GM19023 (cell line): ENCODE results near the gene ACAP3.
"Not testable (repeated sequence)": the region's sequence is repeated elsewhere in the genome, so short reads cannot be mapped to it uniquely, and the experiment has no call there.

Source experiments
- ATAC-seq: cut with Tn5 transposase; IDR thresholded peaks from one replicate; pipeline ENCODE4 v1.9.1; 2021; ENCODE audit warnings: mild to moderate bottlenecking, moderate library complexity; ENCODE audit not compliant: unreplicated experiment

ACAP3 gene

GRCh38 chr1:1330366-1331067 lies 22.8 kb upstream of the ACAP3 start:
- ATAC-seq = no peak

GRCh38 chr1:1329304-1330210 lies 21.8 kb upstream of the ACAP3 start:
- ATAC-seq = no peak

DNA sequence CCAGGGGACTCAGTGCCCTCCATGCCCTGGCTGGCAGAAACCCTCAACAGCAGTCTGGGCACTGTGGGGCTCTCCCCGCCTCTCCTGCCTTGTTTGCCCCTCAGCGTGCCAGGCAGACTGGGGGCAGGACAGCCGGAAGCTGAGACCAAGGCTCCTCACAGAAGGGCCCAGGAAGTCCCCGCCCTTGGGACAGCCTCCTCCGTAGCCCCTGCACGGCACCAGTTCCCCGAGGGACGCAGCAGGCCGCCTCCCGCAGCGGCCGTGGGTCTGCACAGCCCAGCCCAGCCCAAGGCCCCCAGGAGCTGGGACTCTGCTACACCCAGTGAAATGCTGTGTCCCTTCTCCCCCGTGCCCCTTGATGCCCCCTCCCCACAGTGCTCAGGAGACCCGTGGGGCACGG lies 20.5 kb upstream of the ACAP3 start:
- no peak for ATAC-seq

DNA sequence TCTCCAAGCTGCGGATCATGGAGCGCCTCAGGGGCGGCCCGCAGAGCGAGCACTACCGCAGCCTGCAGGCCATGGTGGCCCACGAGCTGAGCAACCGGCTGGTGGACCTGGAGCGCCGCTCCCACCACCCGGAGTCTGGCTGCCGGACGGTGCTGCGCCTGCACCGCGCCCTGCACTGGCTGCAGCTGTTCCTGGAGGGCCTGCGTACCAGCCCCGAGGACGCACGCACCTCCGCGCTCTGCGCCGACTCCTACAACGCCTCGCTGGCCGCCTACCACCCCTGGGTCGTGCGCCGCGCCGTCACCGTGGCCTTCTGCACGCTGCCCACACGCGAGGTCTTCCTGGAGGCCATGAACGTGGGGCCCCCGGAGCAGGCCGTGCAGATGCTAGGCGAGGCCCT lies 19.6 kb upstream of the ACAP3 start:
- no peak for ATAC-seq

DNA sequence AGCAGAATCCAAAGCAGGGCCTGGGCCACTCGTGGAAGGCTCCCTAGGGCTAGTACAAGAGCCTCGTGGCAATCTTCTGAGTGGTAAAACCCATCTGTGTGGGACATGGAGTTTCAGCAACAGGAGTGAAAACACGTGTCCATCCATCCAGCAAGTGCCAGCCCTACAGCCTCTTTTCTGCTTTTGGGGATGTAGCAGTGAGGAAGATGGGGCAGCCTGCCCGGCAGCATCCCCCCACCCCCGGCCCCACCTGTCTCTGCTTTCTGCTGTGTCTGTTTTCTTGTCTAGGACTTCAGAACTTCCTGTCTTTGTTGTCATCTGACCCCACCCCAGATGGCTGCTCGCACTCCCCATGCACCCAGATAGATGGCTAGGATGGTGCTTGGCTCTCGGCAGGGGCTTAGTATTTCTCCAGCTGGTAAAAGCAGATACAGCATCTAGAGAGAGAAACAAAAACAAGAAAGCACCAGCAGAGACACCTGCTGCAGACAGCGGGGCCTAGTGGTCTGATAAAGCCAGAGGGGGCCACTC lies 18.4 kb upstream of the ACAP3 start:
- ATAC-seq = no peak

DNA sequence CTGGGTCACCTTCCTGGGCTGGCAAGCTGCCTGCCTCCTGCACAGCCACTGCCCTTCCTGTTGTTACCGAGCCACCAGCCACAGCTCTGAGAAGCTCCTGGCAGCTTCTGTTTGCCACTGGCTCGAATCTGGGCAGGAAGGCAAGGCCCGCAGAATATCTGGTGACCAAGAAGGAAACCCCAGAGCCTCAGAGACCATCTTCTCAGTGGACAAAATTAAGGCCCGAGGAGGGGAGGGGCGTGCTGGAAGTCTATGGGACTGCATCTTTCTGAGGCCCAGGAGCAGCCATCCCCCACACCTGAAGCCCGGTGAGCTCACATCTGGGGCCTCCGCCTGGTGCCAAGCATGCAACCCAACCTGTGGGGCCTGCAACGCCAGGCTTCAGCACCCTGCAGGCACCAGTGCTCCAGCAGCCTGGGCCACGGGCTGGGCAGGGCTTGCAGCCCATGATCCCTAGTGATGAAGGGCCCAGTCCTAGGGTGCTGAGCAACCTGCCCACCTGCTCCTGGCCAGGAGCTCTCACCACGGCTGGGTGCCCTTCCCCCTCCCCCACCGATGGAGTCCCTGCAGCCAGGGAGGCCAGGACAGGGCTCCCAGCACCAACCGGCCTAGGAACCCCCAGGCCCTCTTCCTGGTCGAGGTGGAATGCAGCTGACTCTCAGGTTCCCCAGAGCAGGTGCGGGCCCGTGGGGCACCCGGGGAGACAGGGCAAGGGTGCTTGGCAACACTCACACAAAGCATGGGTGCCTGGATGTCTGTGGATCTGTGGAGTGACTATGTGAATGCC lies 17.8 kb upstream of the ACAP3 start:
- no peak for ATAC-seq

DNA sequence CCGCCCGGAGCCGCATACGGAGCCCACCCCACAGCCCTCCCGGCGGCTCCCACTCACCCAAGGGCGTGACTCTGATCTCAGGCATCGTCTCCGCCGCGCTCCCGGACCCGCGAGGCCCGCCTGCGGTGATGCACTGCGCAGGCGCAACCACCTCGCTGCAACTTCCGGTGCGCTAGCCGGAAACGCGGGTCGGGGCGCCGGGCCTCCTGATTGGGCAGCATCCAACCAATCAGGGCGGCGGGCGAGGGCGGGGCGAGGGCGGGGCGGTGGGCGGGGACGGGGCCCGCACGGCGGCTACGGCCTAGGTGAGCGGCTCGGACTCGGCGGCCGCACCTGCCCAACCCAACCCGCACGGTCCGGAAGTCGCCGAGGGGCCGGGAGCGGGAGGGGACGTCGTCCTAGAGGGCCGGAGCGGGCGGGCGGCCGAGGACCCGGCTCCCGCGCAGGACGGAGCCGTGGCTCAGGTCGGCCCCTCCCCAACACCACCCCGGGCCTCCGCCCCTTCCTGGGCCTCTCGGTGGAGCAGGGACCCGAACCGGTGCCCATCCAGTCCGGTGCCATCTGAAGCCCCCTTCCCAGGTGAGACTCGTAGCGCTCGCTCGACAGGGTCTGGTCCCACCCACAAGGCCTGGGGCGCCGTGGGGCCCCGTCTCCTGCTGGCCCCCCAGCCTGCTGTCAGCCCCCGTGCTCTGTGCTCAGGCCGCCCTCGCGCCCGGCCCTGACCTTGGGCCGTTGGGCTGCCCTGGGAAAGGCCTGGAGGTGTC lies 17.0 kb upstream of the ACAP3 start, which contains the start of the genes CPTP and INTS11:
Gene CPTP (plus strand): TSS at position 279 of the 764 bp plus-strand sequence. CDS start 2,109 bp downstream, outside the sequence.
Gene INTS11 (minus strand): TSS at position 137 of the 764 bp plus-strand sequence. CDS start 52 bp downstream, at position 85.
- ATAC-seq = peak; percentile 71

GRCh38 chr1:1324084-1324523 lies 16.4 kb upstream of the ACAP3 start:
- ATAC-seq = peak; percentile 29

GRCh38 chr1:1322952-1323351 lies 15.2 kb upstream of the ACAP3 start:
- ATAC-seq = no peak

GRCh38 chr1:1322418-1322817 lies 14.7 kb upstream of the ACAP3 start:
- ATAC-seq = no peak

DNA sequence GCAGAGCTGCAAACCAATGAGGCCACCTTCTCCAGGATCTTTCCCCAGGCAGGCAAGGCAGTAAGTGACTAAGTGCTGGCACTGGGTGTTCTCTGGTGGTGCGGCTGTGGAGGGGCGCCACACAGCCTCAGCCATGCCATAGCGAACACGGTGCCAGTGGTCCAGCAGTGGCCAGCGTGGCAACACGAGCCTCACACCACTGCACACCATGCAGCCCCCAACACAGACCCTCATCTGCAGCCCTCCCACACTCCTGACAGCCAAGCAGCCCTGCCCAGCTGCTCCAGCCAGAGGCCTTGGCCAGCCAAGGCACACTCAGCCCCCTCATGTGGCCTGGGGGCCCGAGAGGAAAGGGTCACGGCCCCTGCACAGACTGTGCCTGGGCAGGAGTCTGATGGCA lies 13.7 kb upstream of the ACAP3 start:
- no peak for ATAC-seq

- ATAC-seq = no peak
These were observed 13.1 kb upstream of the ACAP3 start for GRCh38 chr1:1320666-1321448.

GRCh38 chr1:1319646-1319941 lies 11.9 kb upstream of the ACAP3 start:
- ATAC-seq = no peak

DNA sequence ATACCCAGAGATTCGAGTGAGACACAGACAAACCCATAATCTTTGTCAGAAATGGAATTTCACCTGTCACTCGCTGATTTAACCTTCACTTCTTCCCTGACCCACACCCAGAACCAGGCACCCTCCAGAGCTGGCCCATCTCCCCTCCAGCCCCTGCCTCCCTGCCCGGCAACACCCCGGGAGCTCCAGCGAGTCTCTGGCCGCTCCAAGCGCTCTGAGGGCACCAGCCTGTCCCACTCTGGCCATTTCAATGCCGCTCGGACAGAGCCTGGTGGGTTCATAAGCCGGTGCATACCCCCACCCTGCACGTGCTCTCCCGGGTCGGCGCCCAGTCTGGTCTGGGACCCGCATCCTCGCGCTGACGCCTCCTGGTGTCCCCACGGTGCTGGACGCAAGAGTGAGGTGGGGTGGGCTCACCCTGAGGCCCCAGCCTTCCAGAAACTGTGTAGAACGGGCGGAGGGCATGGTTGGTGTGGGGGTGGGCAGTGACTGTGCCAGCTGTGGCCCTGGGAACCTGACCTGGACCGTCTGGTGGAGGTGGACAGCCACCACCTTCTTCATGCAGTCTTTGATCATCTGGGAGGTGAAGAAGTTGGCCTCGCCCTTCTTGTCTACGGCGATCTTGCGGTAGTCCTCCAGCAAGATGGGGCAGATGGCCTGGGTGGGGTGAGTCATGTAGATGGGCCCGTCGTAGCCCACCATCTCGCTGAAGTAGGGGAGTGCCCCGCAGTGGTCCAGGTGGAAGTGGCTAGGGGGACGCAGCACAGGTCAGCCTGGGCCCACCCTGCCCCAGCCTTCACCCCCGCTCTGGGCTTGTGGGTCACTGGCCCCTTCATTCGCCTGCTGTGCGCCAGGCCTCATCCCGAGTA lies 11.3 kb upstream of the ACAP3 start:
- no peak for ATAC-seq

- ATAC-seq = no peak
These were observed 10.5 kb upstream of the ACAP3 start for GRCh38 chr1:1318131-1318652.

- no peak for ATAC-seq
These were observed 9.7 kb upstream of the ACAP3 start for GRCh38 chr1:1317420-1317819.

DNA sequence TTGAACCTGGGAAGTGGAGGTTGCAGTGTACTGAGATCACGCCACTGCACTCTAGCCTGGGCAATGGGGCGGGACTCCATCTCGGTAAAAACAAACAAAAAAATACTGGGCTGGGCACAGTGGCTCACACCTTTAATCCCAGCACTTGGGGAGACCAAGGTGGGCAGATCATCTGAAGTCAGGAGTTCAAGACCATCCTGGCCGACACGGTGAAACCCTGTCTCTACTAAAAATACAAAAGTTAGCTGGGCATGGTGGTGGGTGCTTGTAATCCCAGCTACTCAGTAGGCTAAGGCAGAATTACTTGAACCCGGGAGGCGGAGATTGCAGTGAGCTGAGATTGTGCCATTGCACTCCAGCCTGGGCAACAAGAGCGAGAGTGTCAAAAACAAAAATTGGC lies 8.5 kb upstream of the ACAP3 start:
- ATAC-seq = not testable (repeated sequence)

GRCh38 chr1:1315435-1315954 lies 7.8 kb upstream of the ACAP3 start:
- ATAC-seq = no peak
